Right cardiac atrium (tissue), 5 donors: ENCODE results near the gene CCDC146. TPM values are rescaled to one million over a fixed set of nuclear protein-coding genes. Genes with fewer than 3 reads are reported as not detected.
"Not testable (repeated sequence)": the region's sequence is repeated elsewhere in the genome, so short reads cannot be mapped to it uniquely, and the experiment has no call there.

Experiments used
- ATAC-seq, 2 donors: fragments of 200-7000 bp; cut with Tn5 transposase; one replicate each; pipeline versions ENCODE4 v1.8.0 to v1.9.1; 2020; ENCODE audit warnings: moderate library complexity in 2 of 2, mild to moderate bottlenecking in 1 of 2
- DNase-seq, 3 donors: peaks; one replicate each; pipeline ENCODE4 v3.0.0-alpha.2; 2020
- H3K27ac ChIP-seq: one replicate; pipeline ENCODE4 v1.5.1; 2013; ENCODE audit warnings: mild to moderate bottlenecking, low read length, control low read depth, moderate library complexity
- H3K27me3 ChIP-seq: one replicate; pipeline ENCODE4 v1.6.1; 2013; ENCODE audit not compliant: control insufficient read depth, insufficient read depth
- H3K4me1 ChIP-seq: one replicate; pipeline ENCODE4 v1.6.1; 2013; ENCODE audit warnings: low read length; ENCODE audit not compliant: control insufficient read depth, insufficient read depth
- H3K4me3 ChIP-seq: one replicate; pipeline ENCODE4 v1.5.1; 2013; ENCODE audit warnings: low read length, control low read depth
- H3K9me3 ChIP-seq: one replicate; pipeline ENCODE4 v1.6.1; 2013; ENCODE audit warnings: low read length; ENCODE audit not compliant: control insufficient read depth
- WGBS: extraction: QIAGEN DNeasy Blood & Tissue Kit; methylation state at CpG from one replicate; pipeline ENCODE4 v1.1.7; 2013; 5-methylcytosine and 5-hydroxymethylcytosine counted together
- intact Hi-C, 4 donors: fragments of 100-400 bp; cut with DNase I; formaldehyde crosslinking; loops; one replicate each; pipeline versions ENCODE4 v1.11.0 to v1.14.0; 2022 to 2023
- polyA plus RNA-seq: library from polyadenylated mRNA; stranded (reverse); fragments of 200-250 nt; gene quantifications from one replicate; pipeline ENCODE4 v1.2.3, GENCODE V29; 2013
- total RNA-seq, 4 donors: library from RNA; stranded (reverse); fragmentation: NEBNext Ultra II Directional; extraction: Animal tissue kit (Norgen Biotek cat#: 25700); gene quantifications; one replicate each; pipeline ENCODE4 v1.2.1, GENCODE V29; 2021
- donor health status: healthy with polysubstance abuse.
- donor health status: DM: no; HTN: yes; CAD: no.
- donor health status: DM: no; HTN: no; CAD: no.
- donor health status: DM: no; HTN: yes; CAD: no; lungs with severe emphysema.
- donor health status: DM: yes; HTN: yes; CAD: no.

Gene CCDC146
- total and polyA plus RNA-seq, 5 donors = 6.0 to 11.4 (median 9.5) TPM

DNA sequence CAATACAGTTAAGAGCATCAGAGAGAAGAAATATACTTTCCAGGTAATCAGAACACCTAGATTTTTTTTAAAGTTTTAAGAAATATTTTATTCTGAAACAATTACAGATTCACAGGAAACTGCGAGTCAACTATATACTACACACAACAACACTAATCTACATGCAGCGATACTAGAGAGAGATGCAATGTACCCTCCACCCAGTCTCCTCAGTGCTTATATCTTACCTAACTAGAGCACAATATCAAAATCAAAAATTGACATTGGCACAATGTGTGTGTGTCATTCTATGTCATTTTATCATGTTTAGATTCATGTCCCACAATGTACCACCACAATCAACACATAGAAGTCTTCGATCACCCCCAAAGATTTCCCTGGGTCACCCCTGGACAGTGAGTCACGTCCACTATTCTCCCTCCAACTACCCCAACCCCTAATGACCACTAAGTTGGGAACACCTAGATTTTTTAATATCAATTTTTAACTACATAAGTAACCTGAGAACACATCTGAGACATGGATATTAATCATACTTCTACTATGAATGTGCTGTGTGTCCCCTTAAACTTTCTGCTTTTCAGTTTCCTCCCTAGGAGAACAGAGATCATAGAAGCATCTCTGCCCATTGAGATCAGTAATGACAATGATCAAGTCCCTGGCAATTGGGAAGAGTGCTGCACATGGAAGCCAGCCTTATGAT is 207.2 kb downstream of the CCDC146 start:
- H3K27ac ChIP-seq = peak overlapping the region; percentile 70
- 92% methylated on average over 4 of the region's 4 CpGs for WGBS
- no peaks in the 10 kb centered on the region for H3K9me3 ChIP-seq
- no peaks in the 10 kb centered on the region for H3K27me3 ChIP-seq
- ATAC-seq (no peak), DNase-seq (no peak)
- H3K4me3 ChIP-seq = no peak overlapping the region
- intact Hi-C loops = loop anchor here in 3 of 4 donors (2.0 to 10.0 kb wide), 4 partner anchors 43 to 205 kb away; partner anchors contain the start of gene CCDC146 (in 1 of the 3)
- H3K4me1 ChIP-seq = peaks cover 15% of the 10 kb centered on the region

DNA sequence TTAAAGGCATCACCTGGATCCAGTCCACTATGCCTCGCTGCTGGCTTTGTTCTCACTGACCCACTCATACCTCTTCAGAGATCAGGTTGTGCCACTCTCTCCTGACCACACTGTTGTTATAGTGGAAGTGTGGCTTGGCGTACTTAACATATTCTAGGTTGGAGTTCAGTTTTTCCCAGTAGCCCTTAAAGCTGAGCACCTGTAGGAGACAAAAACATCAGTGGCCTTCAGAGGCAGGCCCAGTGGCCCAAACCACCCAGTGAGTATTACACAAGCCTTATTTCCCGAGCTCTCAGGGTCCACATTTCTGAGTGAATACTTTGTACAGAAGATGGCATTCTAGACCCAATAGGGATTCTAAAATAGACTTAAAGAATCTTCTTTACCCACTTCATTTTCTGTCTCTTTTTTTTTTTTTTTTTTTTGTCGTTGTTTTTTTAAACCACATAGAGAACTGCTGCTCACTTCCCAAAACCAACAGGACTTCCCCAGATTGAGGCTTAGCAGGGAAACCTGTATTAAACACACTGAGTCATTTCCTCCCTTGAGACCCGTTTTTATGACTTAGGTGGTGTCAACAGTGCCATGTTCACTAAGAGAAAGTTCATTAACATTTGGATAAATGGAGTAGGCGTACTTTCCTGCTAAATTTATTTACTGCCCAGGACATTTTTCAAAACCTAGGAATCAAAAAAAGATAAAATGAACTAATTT is 207.9 kb downstream of the CCDC146 start:
- DNase-seq = no peak
- intact Hi-C loops = no loop called here

DNA sequence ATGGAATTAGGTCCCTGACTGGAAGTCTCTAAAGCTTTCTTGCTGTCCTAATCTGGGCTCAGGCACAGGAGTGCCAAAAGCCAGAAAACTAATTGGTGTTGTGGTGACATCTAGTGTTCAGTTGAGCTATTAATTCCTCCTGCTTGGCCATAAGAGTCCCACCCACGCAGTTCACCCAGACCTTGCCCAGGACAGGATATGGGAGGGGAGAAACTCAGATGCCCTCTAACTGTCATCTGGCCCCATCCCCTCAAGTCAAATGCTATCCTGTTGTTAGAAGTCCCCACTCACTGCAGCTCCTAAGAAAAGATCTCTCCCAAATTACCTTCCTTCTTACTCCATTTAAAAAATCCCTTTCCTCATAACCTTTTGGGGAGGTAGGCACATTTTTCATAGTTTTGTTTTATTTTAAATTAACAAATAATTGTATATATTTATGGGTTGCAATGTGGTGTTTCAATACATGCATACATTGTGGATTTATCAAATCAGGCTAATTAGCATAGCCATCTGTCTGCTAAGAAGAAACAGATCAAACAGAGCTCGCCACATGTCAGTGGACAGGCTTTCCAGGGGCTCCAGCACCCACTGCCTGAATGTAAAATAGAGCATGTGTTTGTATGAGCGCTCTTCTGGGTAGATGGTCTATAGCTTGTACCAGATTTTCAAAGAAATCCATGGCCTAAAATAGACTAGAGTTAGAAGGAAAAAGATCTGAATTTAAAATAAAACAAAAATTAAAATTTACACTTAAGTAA is 209.7 kb downstream of the CCDC146 start:
- 64% methylated on average over 3 of the region's 3 CpGs for WGBS
- Histone ChIP-seq H3K4me3 (no peak overlapping the region), H3K4me1 (peaks cover 11% of the 10 kb centered on the region), H3K9me3 (no peaks in the 10 kb centered on the region), H3K27me3 (no peaks in the 10 kb centered on the region), H3K27ac (no peak overlapping the region)
- DNase-seq = peak; percentile 67 to 77 (median 69)
- intact Hi-C loops = no loop called here
- ATAC-seq = peak; percentile 93

More for the DNA sequence above, 207.9 kb downstream of the CCDC146 start:
- Histone ChIP-seq H3K27me3 (no peaks in the 10 kb centered on the region), H3K27ac (peak overlapping the region; percentile 70), H3K4me3 (no peak overlapping the region), H3K9me3 (no peaks in the 10 kb centered on the region), H3K4me1 (peaks cover 15% of the 10 kb centered on the region)
- WGBS = 66% methylated on average over 6 of the region's 6 CpGs
- peak in 1 of 2 donors; percentile 75 for ATAC-seq

DNA sequence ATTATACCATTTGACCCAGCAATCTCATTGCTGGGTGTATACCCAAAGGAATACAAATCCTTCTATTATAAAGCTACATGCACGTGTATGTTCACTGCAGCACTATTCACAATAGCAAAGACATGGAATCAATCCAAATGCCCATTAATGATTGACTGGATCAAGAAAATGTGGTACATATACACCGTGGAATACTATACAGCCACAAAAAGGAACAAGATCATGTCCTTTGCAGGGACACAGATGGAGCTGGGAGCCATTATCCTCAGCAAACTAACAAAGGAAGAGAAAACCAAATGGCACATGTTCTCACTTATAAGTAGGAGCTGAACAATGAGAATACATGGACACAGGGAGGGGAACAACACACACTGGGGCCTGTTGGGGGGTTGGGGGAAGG is 211.6 kb downstream of the CCDC146 start:
- H3K27me3 ChIP-seq, H3K9me3 ChIP-seq, H3K4me3 ChIP-seq, DNase-seq, H3K4me1 ChIP-seq, H3K27ac ChIP-seq, ATAC-seq, intact Hi-C loops: not testable (repeated sequence)
- 93% methylated on average over 2 of the region's 2 CpGs for WGBS

DNA sequence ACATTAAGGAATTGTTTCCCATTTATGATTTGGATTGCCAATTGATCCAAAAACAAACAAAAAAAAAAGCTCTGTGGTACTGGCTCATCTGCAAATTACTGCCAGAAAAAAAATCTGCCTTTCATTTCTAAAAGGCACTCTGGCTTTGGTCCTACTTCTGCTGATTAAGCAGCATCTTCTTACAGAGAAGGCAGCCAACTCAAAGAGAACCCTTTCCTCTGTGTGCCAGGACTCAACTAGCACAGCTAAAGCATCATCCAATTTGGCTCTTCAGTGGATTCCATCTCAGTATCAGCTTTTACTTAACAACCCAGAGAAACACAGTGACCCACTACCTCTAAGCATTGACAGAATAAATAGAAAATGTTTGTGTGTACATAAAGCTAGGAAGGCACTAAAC is 213.2 kb downstream of the CCDC146 start:
- ATAC-seq (peak in 1 of 2 donors; percentile 15), DNase-seq (no peak)
- Histone ChIP-seq H3K9me3 (no peaks in the 10 kb centered on the region), H3K27me3 (no peaks in the 10 kb centered on the region), H3K4me3 (no peak overlapping the region), H3K27ac (no peak overlapping the region), H3K4me1 (peaks cover 6% of the 10 kb centered on the region)
- intact Hi-C loops = no loop called here

DNA sequence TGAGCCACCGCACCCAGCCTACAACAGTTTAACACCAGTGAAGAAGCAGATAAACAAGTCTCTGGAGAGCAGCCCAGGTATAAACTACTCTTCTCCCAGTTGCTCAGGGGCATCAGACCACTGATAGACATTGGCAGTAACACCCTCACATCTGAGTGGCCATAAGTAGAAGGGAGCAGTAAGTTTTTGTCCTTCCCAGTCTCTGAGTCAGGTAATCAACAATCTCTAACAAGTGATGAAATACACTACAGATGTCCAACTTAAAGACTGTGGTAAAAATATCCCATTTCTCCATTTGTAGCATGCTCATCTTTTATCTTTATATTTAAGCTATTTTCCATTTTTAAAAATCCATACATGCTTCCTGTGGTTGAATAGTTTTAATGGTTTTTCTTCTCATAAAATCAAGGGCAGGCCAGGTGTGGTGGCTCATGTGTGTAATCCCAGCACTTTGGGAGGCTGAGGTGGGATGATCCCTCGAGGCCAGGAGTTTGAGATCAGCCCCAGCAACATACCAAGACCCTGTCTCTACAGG is 215.1 kb downstream of the CCDC146 start:
- H3K27ac ChIP-seq = no peak overlapping the region
- no peak for ATAC-seq

DNA sequence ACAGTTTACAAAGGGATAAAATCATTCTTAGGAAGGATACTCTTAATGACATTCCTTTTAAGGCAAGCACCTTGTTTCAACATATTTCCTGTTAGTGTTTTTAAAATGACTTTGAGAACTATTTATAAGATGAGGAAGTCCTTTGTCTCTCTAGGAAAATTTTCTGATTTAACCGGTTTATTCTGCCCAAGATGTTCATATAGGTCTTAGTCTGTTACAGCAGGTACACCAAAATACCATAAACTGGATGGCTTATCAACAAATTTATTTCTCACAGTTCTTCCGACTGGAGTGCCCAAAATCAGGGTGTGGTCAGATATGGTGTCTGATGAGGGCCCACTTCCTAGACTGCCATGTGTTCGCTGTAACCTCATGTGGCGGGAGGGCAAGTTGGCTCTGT is 215.8 kb downstream of the CCDC146 start:
- intact Hi-C loops = no loop called here
- WGBS = 59% methylated on average over 4 of the region's 4 CpGs

More for the DNA sequence above, 215.1 kb downstream of the CCDC146 start:
- 90% methylated on average over 2 of the region's 2 CpGs for WGBS
- no peak overlapping the region for H3K4me3 ChIP-seq
- DNase-seq = no peak
- H3K27me3 ChIP-seq = no peaks in the 10 kb centered on the region
- H3K9me3 ChIP-seq = no peaks in the 10 kb centered on the region
- intact Hi-C loops = no loop called here
- peaks cover 6% of the 10 kb centered on the region for H3K4me1 ChIP-seq

DNA sequence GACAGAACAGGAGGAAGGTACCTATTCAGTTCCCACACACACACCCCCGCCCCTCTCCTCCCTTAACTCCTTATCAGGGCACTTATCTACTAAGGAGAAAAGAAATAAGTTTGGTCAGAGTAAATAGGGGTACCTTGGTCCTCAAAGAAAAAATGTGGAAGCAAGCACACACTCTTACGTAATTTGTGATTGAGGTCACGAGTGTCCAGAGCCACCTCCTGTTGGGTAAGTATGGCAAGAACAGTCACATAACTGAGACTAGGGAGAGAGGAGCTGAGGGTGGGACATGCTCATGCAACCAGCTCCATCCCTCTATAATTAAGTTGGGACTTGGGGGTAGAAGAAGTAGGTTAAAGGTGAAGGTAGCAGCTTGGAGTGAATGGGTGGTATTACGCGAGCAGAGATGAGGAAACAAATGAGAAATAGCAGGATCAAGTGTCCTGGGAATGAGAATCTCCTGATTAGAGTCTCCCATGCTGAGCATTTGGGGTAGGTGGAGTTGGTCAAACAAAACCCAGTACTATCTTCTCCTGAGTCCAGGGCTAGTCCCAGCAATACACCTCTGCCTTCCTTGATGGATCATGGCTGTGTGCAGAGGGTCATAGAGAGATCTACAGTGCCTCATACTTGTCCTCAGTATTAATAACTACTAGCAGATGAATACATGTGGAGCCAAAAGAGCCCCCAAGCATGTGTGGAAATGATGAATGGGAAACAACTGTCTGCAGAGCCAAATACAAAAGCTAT is 216.6 kb downstream of the CCDC146 start:
- intact Hi-C loops = no loop called here

More for the DNA sequence above, 215.8 kb downstream of the CCDC146 start:
- Histone ChIP-seq H3K4me1 (peaks cover 6% of the 10 kb centered on the region), H3K27ac (peak overlapping the region; percentile 32), H3K27me3 (no peaks in the 10 kb centered on the region), H3K4me3 (no peak overlapping the region), H3K9me3 (no peaks in the 10 kb centered on the region)
- DNase-seq = no peak
- ATAC-seq = peak; percentile 26 to 55

DNA sequence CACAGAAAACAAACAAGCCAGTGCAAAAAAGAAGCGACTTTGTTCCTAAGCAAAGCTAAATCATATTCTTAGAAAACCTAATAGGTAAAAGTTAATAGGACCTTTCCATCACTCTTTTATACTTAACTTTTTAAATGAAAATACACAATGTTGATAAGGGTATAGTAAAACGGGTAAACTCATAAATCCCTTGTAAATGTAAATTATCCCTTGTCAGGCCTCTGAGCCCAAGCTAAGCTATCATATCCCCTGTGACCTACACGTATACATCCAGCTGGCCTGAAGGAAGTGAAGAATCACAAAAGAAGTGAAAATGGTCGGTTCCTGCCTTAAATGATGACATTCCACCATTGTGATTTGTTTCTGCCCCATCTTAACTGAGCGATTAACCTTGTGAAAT is 217.3 kb downstream of the CCDC146 start:
- WGBS = 77% methylated on average over 5 of the region's 5 CpGs
- ATAC-seq (no peak), DNase-seq (no peak)
- H3K4me3 ChIP-seq = no peak overlapping the region
- H3K4me1 ChIP-seq = peaks cover 6% of the 10 kb centered on the region
- no peak overlapping the region for H3K27ac ChIP-seq
- H3K27me3 ChIP-seq = no peaks in the 10 kb centered on the region
- no peaks in the 10 kb centered on the region for H3K9me3 ChIP-seq
- intact Hi-C loops = no loop called here

More for the DNA sequence above, 216.6 kb downstream of the CCDC146 start:
- ATAC-seq (peak; percentile 21 to 38), DNase-seq (no peak)
- no peak overlapping the region for H3K27ac ChIP-seq
- H3K27me3 ChIP-seq = no peaks in the 10 kb centered on the region
- H3K4me1 ChIP-seq = peaks cover 6% of the 10 kb centered on the region
- WGBS = 77% methylated on average over 5 of the region's 5 CpGs
- H3K4me3 ChIP-seq = no peak overlapping the region
- no peaks in the 10 kb centered on the region for H3K9me3 ChIP-seq
